H9 (cell line): ENCODE data around the gene GOLGA6A. TPM values are rescaled to one million over a fixed set of nuclear protein-coding genes. Genes with fewer than 3 reads are reported as not detected.

ENCODE experiments used
- DNase-seq: peaks from one replicate; pipeline ENCODE4 v3.0.0-alpha.2; 2017
- H2AFZ ChIP-seq: one replicate; pipeline ENCODE4 v1.6.1; 2013; ENCODE audit warnings: mild to moderate bottlenecking, low read length, control low read depth, moderate library complexity
- H2AK5ac ChIP-seq: 2 replicates; pipeline ENCODE4 v1.6.1; 2013; ENCODE audit warnings: low read length, control low read depth, mixed read lengths; ENCODE audit not compliant: insufficient read length
- H2BK120ac ChIP-seq: one replicate; pipeline ENCODE4 v1.6.1; 2013; ENCODE audit warnings: low read depth, mild to moderate bottlenecking, low read length, control low read depth, inconsistent platforms; ENCODE audit not compliant: poor library complexity, severe bottlenecking
- H2BK12ac ChIP-seq: 2 replicates; pipeline ENCODE4 v1.6.1; 2013; ENCODE audit warnings: low read length, control low read depth, mixed read lengths, low read depth; ENCODE audit not compliant: insufficient read length
- H2BK15ac ChIP-seq: 2 replicates; pipeline ENCODE4 v1.6.1; 2013; ENCODE audit warnings: low read depth, low read length, control low read depth
- H2BK20ac ChIP-seq: one replicate; pipeline ENCODE4 v1.6.1; 2013; ENCODE audit warnings: low read depth, mild to moderate bottlenecking, low read length, control low read depth, inconsistent platforms; ENCODE audit not compliant: poor library complexity, severe bottlenecking
- H2BK5ac ChIP-seq: 2 replicates; pipeline ENCODE4 v1.6.1; 2013; ENCODE audit warnings: low read length, control low read depth, mixed read lengths; ENCODE audit not compliant: insufficient read length
- H3K14ac ChIP-seq: 2 replicates; pipeline ENCODE4 v1.6.1; 2013; ENCODE audit warnings: low read length, control low read depth; ENCODE audit not compliant: insufficient read depth
- H3K18ac ChIP-seq: 2 replicates; pipeline ENCODE4 v1.6.1; 2013; ENCODE audit warnings: low read depth, mild to moderate bottlenecking, mixed read lengths, low read length, control low read depth; ENCODE audit not compliant: insufficient read length
- H3K23ac ChIP-seq: 2 replicates; pipeline ENCODE4 v1.6.1; 2013; ENCODE audit warnings: low read length, control low read depth, mixed read lengths, low read depth; ENCODE audit not compliant: insufficient read length
- H3K23me2 ChIP-seq: 2 replicates; pipeline ENCODE4 v1.6.1; 2013; ENCODE audit warnings: low read depth, mild to moderate bottlenecking, mixed read lengths, low read length, control low read depth; ENCODE audit not compliant: insufficient read length, poor library complexity, severe bottlenecking
- H3K27ac ChIP-seq: 2 replicates; pipeline ENCODE4 v1.5.1; 2013; ENCODE audit warnings: low read length, control low read depth, mixed read lengths, low read depth; ENCODE audit not compliant: insufficient read length
- H3K27me3 ChIP-seq: 2 replicates; pipeline ENCODE4 v1.6.1; 2013; ENCODE audit warnings: low read length, control low read depth, inconsistent platforms; ENCODE audit not compliant: insufficient read depth
- H3K4ac ChIP-seq: 2 replicates; pipeline ENCODE4 v1.6.1; 2013; ENCODE audit warnings: low read depth, mild to moderate bottlenecking, control low read depth, inconsistent platforms, low read length, moderate library complexity
- H3K4me1 ChIP-seq: 2 replicates; pipeline ENCODE4 v1.6.1; 2013; ENCODE audit warnings: low read length, control low read depth, inconsistent platforms; ENCODE audit not compliant: insufficient read depth
- H3K4me2 ChIP-seq: 2 replicates; pipeline ENCODE4 v1.6.1; 2013; ENCODE audit warnings: low read length, control low read depth, mixed read lengths; ENCODE audit not compliant: insufficient read length, insufficient read depth
- H3K56ac ChIP-seq: 2 replicates; pipeline ENCODE4 v1.6.1; 2013; ENCODE audit warnings: low read depth, mild to moderate bottlenecking, mixed read lengths, low read length, control low read depth; ENCODE audit not compliant: insufficient read length
- H3K79me1 ChIP-seq: 2 replicates; pipeline ENCODE4 v1.6.1; 2013; ENCODE audit warnings: low read depth, mild to moderate bottlenecking, moderate library complexity, low read length, control low read depth, inconsistent platforms; ENCODE audit not compliant: insufficient read depth, poor library complexity, severe bottlenecking
- H3K79me2 ChIP-seq: 2 replicates; pipeline ENCODE4 v1.6.1; 2013; ENCODE audit warnings: low read length, control low read depth, inconsistent platforms; ENCODE audit not compliant: insufficient read depth
- H3K9ac ChIP-seq: 2 replicates; pipeline ENCODE4 v1.6.1; 2013; ENCODE audit warnings: low read length, control low read depth, mixed read lengths; ENCODE audit not compliant: insufficient read length; ENCODE audit errors: extremely low read depth
- H3K9me3 ChIP-seq: one replicate; pipeline ENCODE4 v1.6.1; 2013; ENCODE audit warnings: low read depth, low read length, inconsistent platforms; ENCODE audit not compliant: control insufficient read depth
- H3T11ph ChIP-seq: one replicate; pipeline ENCODE4 v1.6.1; 2013; ENCODE audit warnings: mild to moderate bottlenecking, low read length, control low read depth, inconsistent platforms
- H4K20me1 ChIP-seq: one replicate; pipeline ENCODE4 v1.6.1; 2013; ENCODE audit not compliant: control insufficient read depth, insufficient read length, insufficient read depth
- H4K5ac ChIP-seq: 2 replicates; pipeline ENCODE4 v1.6.1; 2013; ENCODE audit warnings: low read depth, mild to moderate bottlenecking, mixed read lengths, low read length, control low read depth; ENCODE audit not compliant: insufficient read length
- H4K8ac ChIP-seq: replicated peaks from 2 replicates; pipeline ENCODE4 v1.6.1; 2013; ENCODE audit warnings: low read length, control low read depth, mixed read lengths, low read depth; ENCODE audit not compliant: insufficient read length
- H4K91ac ChIP-seq: 2 replicates; pipeline ENCODE4 v1.6.1; 2013; ENCODE audit warnings: low read depth, mild to moderate bottlenecking, moderate library complexity, mixed read lengths, low read length, control low read depth; ENCODE audit not compliant: insufficient read length
- H3K27ac Mint-ChIP-seq, 3 experiments: 2 replicates in 2 of 3; 3 replicates in 1 of 3; pipeline ENCODE4 v1.8.0; 2020 to 2021; ENCODE audit warnings: mixed read lengths in 3 of 3, mild to moderate bottlenecking in 1 of 3, moderate library complexity in 1 of 3
- H3K27me3 Mint-ChIP-seq: 2 replicates; pipeline ENCODE4 v1.8.0; 2021; ENCODE audit warnings: low read depth, mild to moderate bottlenecking, moderate library complexity, mixed read lengths
- H3K36me3 Mint-ChIP-seq, 3 experiments: 2 replicates in 2 of 3; 3 replicates in 1 of 3; pipeline ENCODE4 v1.8.0; 2020 to 2021; ENCODE audit warnings: low read depth in 3 of 3, mixed read lengths in 3 of 3; ENCODE audit not compliant: insufficient read depth in 1 of 3
- H3K4me1 Mint-ChIP-seq, 2 experiments: 2 replicates each; pipeline ENCODE4 v1.8.0; 2020; ENCODE audit warnings: mixed read lengths in 2 of 2
- H3K4me3 Mint-ChIP-seq, 2 experiments: 2 replicates in 1 of 2; 3 replicates in 1 of 2; pipeline ENCODE4 v1.8.0; 2020 to 2021; ENCODE audit warnings: mild to moderate bottlenecking in 2 of 2, mixed read lengths in 2 of 2, moderate library complexity in 1 of 2
- H3K9me3 Mint-ChIP-seq, 2 experiments: 2 replicates in 1 of 2; 3 replicates in 1 of 2; pipeline ENCODE4 v1.8.0; 2020; ENCODE audit warnings: mild to moderate bottlenecking in 2 of 2, mixed read lengths in 2 of 2, moderate library complexity in 1 of 2
- WGBS: extraction: QIAGEN DNeasy Blood & Tissue Kit; methylation state at CpG from one replicate; pipeline ENCODE4 v1.1.7; 2013; ENCODE audit warnings: missing lambda C conversion rate, low lambda C conversion rate, mixed read lengths; ENCODE audit not compliant: insufficient read length; ENCODE audit errors: extremely low coverage; 5-methylcytosine and 5-hydroxymethylcytosine counted together
- total RNA-seq: library from RNA; stranded (reverse); gene quantifications from 2 replicates; pipeline ENCODE4 v1.2.1, GENCODE V29; 2021
- TF ChIP-seq, protein P1 (sequence below): fragments of 200-600 bp; sonication (generic); conservative IDR thresholded peaks from 3 replicates; pipeline ENCODE4 v1.8.0; 2021; ENCODE audit warnings: antibody characterized with exemption, mild to moderate bottlenecking

GOLGA6A gene
- total RNA-seq, 1 experiment from 2014 or later, result 0.72 TPM

DNA sequence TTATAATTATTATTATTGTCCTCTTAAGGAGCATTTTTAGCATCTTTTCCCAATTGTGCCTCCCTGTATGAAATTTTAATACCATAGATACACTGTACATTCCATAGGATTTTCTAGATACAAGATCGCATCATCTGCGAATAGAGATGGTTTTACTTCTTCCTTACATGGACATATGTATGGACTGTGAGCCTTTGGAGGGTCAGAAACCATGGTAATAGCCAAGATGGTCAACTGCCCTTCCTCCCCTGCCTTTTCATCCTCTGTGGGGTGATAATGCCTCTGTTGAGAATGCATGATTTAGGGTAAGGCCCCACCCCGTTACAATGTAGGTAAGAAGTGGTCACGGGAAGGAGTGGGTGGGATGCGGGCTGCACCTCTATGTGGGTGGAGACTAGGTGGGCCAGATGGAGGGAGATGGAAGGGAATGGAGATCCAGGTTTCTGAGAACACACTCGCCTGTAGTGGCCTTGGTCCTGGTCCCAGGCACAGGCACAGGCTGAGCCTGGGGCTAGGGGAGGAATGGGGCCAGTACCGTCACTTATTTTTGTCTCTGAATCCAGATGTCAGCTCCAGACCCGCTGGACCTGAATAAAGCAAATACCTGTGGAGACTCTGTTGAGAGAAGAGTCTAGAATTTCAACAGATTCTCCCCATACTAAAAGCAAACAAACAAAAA is 31.7 kb downstream of the GOLGA6A start:
- no peaks in the 10 kb centered on the region for H3K23me2 ChIP-seq
- Mint-ChIP-seq H3K27ac (no peak overlapping the region), H3K36me3 (no peaks in the 10 kb centered on the region; a peak in 1 of 7 replicates), H3K9me3 (no peaks in the 10 kb centered on the region; a peak in 1 of 5 replicates), H3K4me1 (peaks cover 8 to 19% of the 10 kb centered on the region in 2 experiments), H3K27me3 (peaks cover 36% of the 10 kb centered on the region), H3K4me3 (no peak overlapping the region)
- no peak overlapping the region for H3K23ac ChIP-seq
- H4K20me1 ChIP-seq, result no peaks in the 10 kb centered on the region
- H3T11ph ChIP-seq, result no peak overlapping the region
- H3K79me1 ChIP-seq, result no peaks in the 10 kb centered on the region
- no peak overlapping the region for H3K14ac ChIP-seq
- no peak overlapping the region for H4K5ac ChIP-seq
- H3K9ac ChIP-seq, result no peak overlapping the region
- no peak overlapping the region for H2BK5ac ChIP-seq
- peaks cover 3% of the 10 kb centered on the region; the same call in 1 of the 2 replicates for H3K4me1 ChIP-seq
- no peak overlapping the region for H2AK5ac ChIP-seq
- no peak overlapping the region for H3K4ac ChIP-seq
- H3K18ac ChIP-seq, result no peak overlapping the region
- H2AFZ ChIP-seq, result no peak overlapping the region
- no peak overlapping the region for H4K91ac ChIP-seq
- no peak overlapping the region for H2BK12ac ChIP-seq
- WGBS, result no CpG with 5 or more reads among the region's 8 CpGs
- H3K9me3 ChIP-seq, result no peaks in the 10 kb centered on the region
- H3K79me2 ChIP-seq, result no peaks in the 10 kb centered on the region
- DNase-seq, result no peak
- no peaks in the 10 kb centered on the region for H3K27me3 ChIP-seq
- H3K27ac ChIP-seq, result no peak overlapping the region
- H4K8ac ChIP-seq, result no peak overlapping the region
- TF ChIP-seq, protein P1, sequence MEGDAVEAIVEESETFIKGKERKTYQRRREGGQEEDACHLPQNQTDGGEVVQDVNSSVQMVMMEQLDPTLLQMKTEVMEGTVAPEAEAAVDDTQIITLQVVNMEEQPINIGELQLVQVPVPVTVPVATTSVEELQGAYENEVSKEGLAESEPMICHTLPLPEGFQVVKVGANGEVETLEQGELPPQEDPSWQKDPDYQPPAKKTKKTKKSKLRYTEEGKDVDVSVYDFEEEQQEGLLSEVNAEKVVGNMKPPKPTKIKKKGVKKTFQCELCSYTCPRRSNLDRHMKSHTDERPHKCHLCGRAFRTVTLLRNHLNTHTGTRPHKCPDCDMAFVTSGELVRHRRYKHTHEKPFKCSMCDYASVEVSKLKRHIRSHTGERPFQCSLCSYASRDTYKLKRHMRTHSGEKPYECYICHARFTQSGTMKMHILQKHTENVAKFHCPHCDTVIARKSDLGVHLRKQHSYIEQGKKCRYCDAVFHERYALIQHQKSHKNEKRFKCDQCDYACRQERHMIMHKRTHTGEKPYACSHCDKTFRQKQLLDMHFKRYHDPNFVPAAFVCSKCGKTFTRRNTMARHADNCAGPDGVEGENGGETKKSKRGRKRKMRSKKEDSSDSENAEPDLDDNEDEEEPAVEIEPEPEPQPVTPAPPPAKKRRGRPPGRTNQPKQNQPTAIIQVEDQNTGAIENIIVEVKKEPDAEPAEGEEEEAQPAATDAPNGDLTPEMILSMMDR, result no peak
- H3K4me2 ChIP-seq, result no peak overlapping the region
- H2BK120ac ChIP-seq, result no peak overlapping the region
- H3K56ac ChIP-seq, result no peak overlapping the region
- H2BK20ac ChIP-seq, result no peak overlapping the region
- no peak overlapping the region for H2BK15ac ChIP-seq
